ENCODE data around the gene UBD. TPM values are rescaled to one million over a fixed set of nuclear protein-coding genes. Genes with fewer than 3 reads are reported as not detected.

The UBD gene
- total RNA-seq, 4 donors from 2014 or later: 0.31 to 0.47 (median 0.40) TPM; not detected in 1

GRCh38 chr6:29593199-29593855, 33.8 kb upstream of the UBD start:
- H3K9me3 ChIP-seq: no peaks in the 10 kb centered on the region
- TF ChIP-seq CTCF (IDR thresholded peaks at IDR 0.05): no peak
- no peak for TF ChIP-seq POLR2A (IDR thresholded peaks at IDR 0.05)
- no peak for TF ChIP-seq EP300 (IDR thresholded peaks at IDR 0.05)
- TF ChIP-seq POLR2AphosphoS5 (IDR thresholded peaks at IDR 0.05): no peak
- no peaks in the 10 kb centered on the region for H3K27me3 ChIP-seq
- H3K36me3 ChIP-seq: no peaks in the 10 kb centered on the region
- no peak for ATAC-seq
- H3K27ac ChIP-seq: no peak overlapping the region
- 22 to 33% methylated on average over 1 of the region's 4 CpGs for WGBS, 2 donors (ENCODE audit: low coverage in 1 of 2)
- no peaks in the 10 kb centered on the region for H3K4me1 ChIP-seq
- H3K4me3 ChIP-seq: no peak overlapping the region

- WGBS, 2 donors (ENCODE audit: low coverage in 1 of 2): 88% methylated on average over 2 of the region's 2 CpGs; no CpG with 5 or more reads in 1 of the 2 donors
- Histone ChIP-seq H3K27ac (no peak overlapping the region), H3K4me1 (no peaks in the 10 kb centered on the region), H3K9me3 (no peaks in the 10 kb centered on the region), H3K4me3 (no peak overlapping the region), H3K36me3 (no peaks in the 10 kb centered on the region), H3K27me3 (no peaks in the 10 kb centered on the region)
- TF ChIP-seq EP300 (IDR thresholded peaks at IDR 0.05) (no peak), POLR2AphosphoS5 (IDR thresholded peaks at IDR 0.05) (no peak)
- no peak for ATAC-seq
Measured at GRCh38 chr6:29591677-29592076, 32.1 kb upstream of the UBD start.

- no peaks in the 10 kb centered on the region for H3K36me3 ChIP-seq
- H3K27ac ChIP-seq: no peak overlapping the region
- no peaks in the 10 kb centered on the region for H3K4me1 ChIP-seq
- no peak for ATAC-seq
- WGBS, 2 donors (ENCODE audit: low coverage in 1 of 2): 81 to 87% methylated on average over 4 of the region's 4 CpGs
- no peak overlapping the region for H3K4me3 ChIP-seq
- no peaks in the 10 kb centered on the region for H3K9me3 ChIP-seq
- no peaks in the 10 kb centered on the region for H3K27me3 ChIP-seq
- TF ChIP-seq CTCF (IDR thresholded peaks at IDR 0.05) (no peak), POLR2AphosphoS5 (IDR thresholded peaks at IDR 0.05) (no peak), EP300 (IDR thresholded peaks at IDR 0.05) (no peak), POLR2A (IDR thresholded peaks at IDR 0.05) (no peak)
Measured at GRCh38 chr6:29590218-29590808, 30.8 kb upstream of the UBD start.

- Histone ChIP-seq H3K36me3 (no peaks in the 10 kb centered on the region), H3K4me1 (no peaks in the 10 kb centered on the region), H3K4me3 (no peak overlapping the region), H3K9me3 (no peaks in the 10 kb centered on the region), H3K27me3 (no peaks in the 10 kb centered on the region), H3K27ac (no peak overlapping the region)
- WGBS, 2 donors (ENCODE audit: low coverage in 1 of 2): 0 to 8% methylated on average over 3 of the region's 3 CpGs
- ATAC-seq: no peak
- TF ChIP-seq EP300 (IDR thresholded peaks at IDR 0.05): no peak
- peak; percentile 83 to 94 (median 86) for TF ChIP-seq CTCF (IDR thresholded peaks at IDR 0.05)
- TF ChIP-seq POLR2A (IDR thresholded peaks at IDR 0.05): no peak
Measured at GRCh38 chr6:29589423-29590048, 30.0 kb upstream of the UBD start.

- H3K4me1 ChIP-seq: no peaks in the 10 kb centered on the region
- no peak for TF ChIP-seq CTCF (IDR thresholded peaks at IDR 0.05)
- TF ChIP-seq EP300 (IDR thresholded peaks at IDR 0.05): no peak
- no peak for TF ChIP-seq POLR2A (IDR thresholded peaks at IDR 0.05)
- TF ChIP-seq POLR2AphosphoS5 (IDR thresholded peaks at IDR 0.05): no peak
- H3K27ac ChIP-seq: no peak within 1 kb of the TSS
- no peak for ATAC-seq
- H3K27me3 ChIP-seq: peaks cover 21% of the 10 kb centered on the region
- no peaks in the 10 kb centered on the region for H3K9me3 ChIP-seq
- H3K4me3 ChIP-seq: no peak within 1 kb of the TSS
- H3K36me3 ChIP-seq: no peaks in the 10 kb centered on the region
Measured at GRCh38 chr6:29584821-29585220, 25.3 kb upstream of the UBD start, which contains the start of gene OR2H2. Gene OR2H2 (plus strand): TSS chr6:29585121. CDS start chr6:29587945, 2,824 bp downstream.
